GM18498 (cell line): ENCODE results near the gene ZBTB39.
"Not testable (repeated sequence)": the region's sequence is repeated elsewhere in the genome, so short reads cannot be mapped to it uniquely, and the experiment has no call there.

Experiments used
- ATAC-seq: cut with Tn5 transposase; IDR thresholded peaks from one replicate; pipeline ENCODE4 v1.9.1; 2021; ENCODE audit warnings: mild to moderate bottlenecking, moderate library complexity; ENCODE audit not compliant: unreplicated experiment

Gene ZBTB39

DNA sequence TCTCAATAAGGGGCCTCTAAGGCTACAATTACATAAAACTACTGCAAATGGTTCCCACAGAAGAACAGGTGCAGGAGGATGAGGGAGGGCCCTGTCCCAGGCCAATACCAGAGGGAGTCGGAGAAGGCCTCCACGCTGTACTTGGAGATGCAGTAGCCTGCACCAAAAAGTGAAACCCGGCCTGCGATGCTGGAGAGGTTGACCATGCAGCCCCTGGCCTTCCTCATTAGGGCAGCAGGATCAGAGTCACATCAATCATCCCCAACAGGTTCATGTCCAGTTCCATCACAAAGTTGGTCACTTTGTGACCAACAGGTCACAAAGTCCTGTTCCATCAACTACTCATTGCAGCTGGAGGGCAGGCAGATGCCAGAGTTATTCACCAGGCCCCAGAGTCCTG is 23.0 kb downstream of the ZBTB39 start:
- ATAC-seq = no peak

DNA sequence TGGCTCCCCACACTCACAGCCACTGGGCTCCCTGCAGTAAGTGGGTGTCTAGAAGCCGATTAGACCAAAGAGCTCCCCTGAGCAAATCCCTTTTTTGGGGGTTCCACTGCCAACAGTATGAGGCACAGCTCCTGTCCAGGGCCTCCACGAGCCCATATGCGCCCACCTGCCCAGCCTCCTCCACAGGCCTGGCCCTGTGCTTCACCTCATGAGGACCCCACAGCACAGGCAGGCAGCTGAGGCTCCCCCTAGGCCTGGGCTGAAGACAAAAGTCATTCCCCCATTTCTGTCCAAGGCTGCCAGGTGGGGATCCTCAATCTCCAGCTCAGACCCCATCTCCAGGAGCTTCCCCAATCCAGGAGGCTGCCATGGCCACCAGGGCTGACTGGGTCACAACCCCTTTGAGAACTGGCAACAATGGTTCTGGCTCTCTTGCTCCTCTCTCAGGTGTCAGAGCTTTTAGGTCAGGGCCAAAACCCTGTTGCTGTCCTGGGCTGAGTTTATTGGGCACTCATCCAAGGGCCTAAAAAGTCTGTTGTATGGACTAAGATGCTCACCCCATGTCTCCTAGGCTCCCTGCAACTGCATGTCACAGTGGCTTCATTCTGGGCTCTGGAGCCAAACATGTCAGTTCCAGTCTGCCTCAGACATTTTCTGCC is 23.6 kb downstream of the ZBTB39 start:
- ATAC-seq = not testable (repeated sequence)

DNA sequence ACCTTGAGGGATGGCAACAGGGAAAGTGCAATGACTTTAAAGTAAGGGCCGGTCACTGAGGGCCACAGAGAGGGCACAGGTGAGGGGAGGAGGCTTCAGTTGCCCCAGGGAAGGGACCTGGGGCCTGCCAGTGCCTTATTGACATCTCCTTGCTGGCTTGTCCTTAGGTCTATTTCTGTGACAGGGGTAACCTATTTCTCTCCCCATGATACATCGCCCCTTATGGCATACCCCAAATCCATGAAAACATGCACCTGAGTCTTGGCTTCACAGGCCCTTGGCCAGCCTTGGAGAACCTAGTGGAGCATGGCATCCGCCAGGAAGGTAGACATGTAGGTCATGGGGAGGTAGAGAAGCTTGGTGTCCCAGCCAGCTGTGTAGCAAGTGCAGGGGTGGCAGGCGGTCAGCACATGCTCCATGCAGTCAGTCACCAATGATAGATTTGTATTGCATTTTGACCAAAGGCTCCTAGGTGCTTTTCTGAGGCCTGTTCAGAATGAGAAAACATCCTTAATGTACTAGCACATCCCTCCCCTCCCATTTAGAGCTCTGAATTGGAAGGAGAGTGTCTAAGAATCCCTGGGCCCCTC is 25.3 kb downstream of the ZBTB39 start:
- ATAC-seq = no peak

DNA sequence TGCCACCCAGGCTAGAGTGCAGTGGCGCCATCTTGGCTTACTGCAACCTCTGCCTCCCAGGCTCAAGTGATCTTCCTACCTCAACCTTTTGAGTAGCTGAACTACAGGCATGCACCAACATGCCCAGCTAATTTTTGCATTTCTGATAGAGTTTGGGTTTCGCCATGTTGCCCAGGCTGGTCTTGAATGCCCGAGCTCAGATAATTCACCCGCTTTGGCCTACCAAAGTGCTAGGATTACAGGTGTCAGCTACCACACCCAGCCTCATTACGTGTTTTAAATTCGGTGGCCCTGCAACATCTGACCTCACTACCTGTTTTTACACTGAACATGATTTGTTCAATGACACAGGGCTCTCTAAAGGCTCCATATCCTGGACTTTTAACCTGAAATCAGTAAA is 26.1 kb downstream of the ZBTB39 start:
- ATAC-seq = no peak

DNA sequence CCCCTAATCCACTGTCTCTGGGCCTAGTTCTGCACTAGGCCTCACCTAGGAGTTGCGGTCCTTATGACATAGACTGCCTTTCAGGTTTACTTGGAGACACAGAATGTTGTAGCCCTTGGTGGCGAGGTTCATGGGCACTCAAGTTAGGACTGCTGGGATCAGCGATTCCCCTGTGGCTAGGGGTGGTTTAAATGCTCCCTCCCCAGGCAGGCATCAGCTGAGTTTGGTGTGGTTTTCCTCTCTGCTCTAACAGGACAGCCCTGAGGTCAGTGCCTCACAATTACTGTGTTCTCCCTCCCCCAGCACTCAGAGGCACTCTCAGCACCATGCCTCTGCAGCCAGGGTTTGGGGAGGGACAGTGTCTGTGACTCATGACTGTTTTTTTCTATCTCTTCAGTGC is 26.7 kb downstream of the ZBTB39 start:
- no peak for ATAC-seq

DNA sequence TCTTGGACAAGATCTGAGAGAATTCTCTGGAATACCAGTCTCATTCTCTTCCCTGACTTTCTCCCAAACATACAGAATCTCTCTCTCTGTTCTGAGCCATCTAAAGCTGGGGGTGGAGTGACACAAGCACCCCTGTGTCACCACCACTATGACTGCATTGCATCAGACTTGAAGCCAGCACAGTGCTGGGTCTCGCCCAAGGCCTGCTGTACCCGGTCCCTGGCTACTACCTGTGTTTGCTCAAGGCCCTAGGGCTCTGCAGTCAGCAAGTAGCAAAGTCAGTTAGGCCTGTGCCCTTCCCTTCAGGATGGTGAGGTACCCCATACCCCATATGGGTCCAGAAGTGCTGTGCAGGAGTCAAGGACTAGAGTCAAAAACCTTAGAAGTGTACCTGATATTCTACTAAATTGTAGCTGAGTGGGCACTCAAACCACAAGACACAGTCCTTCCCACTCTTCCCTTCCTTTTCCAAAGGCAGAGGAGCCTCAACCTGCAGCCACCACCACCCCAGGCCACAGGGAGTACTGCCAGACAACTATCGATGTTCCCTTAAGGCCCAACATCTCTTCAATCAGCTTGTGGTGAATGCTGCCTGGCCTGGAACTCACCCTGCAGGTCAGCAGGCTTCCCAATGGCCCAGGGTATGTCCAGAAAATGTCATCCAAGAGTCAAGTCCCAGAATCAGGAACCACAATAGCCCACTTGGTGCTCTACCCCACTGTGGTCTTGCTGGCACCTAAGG is 27.8 kb downstream of the ZBTB39 start:
- ATAC-seq = no peak

DNA sequence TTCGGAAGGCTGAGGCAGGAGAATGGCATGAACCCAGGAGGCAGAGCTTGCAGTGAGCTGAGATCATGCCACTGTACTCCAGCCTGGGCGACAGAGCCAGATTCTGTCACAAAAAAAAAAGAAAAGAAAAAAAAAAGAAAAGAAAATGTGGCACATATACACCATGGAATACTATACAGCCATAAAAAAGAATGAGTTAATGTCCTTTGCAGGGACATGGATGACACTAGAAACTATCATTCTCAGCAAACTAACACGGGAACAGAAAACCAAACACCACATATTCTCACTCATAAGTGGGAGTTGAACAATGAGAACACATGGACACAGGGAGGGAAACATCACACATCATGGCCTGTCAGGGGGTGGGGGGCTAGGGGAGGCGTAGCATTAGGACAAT is 29.0 kb downstream of the ZBTB39 start:
- ATAC-seq = not testable (repeated sequence)

DNA sequence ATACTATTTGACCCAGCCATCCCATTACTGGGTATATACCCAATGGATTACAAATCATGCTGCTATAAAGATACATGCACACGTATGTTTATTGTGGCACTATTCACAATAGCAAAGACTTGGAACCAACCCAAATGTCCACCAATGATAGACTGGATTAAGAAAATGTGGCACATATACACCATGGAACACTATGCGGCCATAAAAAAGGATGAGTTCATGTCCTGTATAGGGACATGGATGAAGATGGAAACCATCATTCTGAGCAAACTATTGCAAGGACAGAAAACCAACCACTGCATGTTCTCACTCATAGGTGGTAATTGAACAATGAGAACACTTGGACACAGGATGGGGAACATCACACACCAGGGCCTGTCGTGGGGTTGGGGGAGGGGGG is 32.1 kb downstream of the ZBTB39 start:
- ATAC-seq = not testable (repeated sequence)

DNA sequence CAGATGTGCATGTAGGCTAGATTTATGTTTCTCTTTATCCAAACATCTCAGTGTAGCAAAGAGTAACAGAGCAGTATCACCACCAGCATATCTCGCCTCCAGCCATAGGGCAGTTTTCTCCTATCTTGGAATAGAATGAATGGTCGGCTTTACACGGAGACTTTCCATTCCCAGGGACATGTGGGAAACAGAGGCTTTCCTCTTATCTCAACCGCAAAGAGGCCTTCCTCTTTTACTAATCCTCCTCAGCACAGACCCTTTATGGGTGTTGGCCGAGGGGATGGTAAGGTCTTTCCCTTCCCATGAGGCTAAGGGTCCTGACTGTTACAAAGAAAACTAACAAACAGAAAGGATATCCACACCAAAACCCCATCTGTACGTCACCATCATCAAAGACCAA is 37.4 kb downstream of the ZBTB39 start:
- ATAC-seq = not testable (repeated sequence)

DNA sequence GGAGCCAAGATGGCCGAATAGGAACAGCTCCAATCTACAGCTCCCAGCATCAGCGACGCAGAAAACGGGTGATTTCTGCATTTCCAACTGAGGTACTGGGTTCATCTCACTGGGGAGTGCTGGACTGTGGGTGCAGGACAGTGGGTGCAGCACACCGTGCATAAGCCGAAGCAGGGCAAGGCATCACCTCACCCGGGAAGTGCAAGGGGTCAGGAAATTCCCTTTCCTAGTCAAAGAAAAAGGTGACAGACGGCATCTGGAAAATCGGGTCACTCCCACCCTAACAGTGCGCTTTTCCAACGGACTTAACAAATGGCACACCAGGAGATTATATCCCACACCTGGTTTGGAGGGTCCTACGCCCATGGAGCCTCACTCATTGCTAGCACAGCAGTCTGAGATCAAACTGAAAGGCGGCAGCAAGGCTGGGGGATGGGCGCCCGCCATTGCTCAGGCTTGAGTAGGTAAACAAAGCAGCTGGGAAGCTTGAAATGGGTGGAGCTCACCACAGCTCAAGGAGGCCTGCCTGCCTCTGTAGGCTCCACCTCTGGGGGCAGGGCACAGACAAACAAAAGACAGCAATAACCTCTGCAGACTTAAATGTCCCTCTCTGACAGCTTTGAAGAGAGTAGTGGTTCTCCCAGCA is 40.2 kb downstream of the ZBTB39 start:
- not testable (repeated sequence) for ATAC-seq

DNA sequence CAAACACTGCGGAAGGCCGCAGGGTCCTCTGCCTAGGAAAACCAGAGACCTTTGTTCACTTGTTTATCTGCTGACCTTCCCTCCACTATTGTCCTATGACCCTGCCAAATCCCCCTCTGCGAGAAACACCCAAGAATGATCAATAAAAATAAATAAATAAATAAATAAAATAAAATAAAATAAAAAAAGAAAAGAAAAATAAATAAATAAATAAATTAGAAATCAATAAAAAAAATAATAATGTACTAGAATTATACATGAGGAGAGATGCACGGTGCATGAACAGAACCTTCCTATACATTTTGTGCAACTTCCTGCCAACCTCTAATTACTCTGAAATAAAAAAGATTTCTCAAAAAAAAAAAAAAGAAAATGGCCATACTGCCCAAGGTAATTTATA is 41.2 kb downstream of the ZBTB39 start:
- not testable (repeated sequence) for ATAC-seq

DNA sequence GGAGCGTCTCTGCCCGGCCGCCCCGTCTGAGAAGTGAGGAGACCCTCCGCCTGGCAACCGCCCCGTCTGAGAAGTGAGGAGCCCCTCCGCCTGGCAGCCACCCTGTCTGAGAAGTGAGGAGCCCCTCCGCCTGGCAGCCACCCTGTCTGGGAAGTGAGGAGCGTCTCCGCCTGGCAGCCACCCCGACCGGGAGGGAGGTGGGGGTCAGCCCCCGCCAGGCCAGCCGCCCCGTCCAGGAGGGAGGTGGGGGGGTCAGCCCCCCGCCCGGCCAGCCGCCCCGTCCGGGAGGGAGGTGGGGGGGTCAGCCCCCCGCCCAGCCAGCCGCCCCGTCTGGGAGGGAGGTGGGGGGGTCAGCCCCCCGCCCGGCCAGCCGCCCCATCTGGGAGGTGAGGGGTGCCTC is 42.8 kb downstream of the ZBTB39 start:
- not testable (repeated sequence) for ATAC-seq

DNA sequence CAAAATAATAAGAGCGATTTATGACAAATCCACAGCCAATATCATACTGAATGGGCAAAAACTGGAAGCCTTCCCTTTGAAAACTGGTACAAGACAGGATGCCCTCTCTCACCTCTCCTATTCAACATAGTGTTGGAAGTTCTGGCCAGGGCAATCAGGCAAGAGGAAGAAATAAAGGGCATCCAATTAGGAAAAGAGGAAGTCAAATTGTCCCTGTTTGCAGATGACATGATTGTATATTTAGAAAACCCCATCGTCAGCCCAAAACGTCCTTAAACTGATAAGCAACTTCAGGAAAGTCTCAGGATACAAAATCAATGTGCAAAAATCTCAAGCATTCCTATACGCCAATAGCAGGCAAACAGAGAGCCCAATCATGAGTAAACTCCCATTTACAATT is 44.1 kb downstream of the ZBTB39 start:
- not testable (repeated sequence) for ATAC-seq

DNA sequence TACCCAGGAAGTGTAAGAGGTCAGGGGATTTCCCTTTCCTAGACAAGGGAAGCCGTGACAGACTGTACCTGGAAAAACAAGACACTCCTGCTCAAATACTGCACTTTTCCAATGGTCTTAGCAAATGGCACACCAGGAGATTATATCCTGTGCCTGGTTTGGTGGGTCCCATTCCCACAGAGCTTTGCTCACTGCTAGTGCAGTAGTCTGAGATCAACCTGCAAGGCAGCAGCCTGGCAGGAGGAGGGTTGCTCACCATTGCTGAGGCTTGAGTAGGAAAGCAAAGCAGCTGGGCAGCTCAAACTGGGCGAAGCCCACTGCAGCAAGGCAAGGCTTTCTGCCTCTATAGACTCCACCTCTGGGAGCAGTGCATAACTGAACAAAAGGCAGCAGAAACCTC is 47.9 kb downstream of the ZBTB39 start:
- no peak for ATAC-seq

DNA sequence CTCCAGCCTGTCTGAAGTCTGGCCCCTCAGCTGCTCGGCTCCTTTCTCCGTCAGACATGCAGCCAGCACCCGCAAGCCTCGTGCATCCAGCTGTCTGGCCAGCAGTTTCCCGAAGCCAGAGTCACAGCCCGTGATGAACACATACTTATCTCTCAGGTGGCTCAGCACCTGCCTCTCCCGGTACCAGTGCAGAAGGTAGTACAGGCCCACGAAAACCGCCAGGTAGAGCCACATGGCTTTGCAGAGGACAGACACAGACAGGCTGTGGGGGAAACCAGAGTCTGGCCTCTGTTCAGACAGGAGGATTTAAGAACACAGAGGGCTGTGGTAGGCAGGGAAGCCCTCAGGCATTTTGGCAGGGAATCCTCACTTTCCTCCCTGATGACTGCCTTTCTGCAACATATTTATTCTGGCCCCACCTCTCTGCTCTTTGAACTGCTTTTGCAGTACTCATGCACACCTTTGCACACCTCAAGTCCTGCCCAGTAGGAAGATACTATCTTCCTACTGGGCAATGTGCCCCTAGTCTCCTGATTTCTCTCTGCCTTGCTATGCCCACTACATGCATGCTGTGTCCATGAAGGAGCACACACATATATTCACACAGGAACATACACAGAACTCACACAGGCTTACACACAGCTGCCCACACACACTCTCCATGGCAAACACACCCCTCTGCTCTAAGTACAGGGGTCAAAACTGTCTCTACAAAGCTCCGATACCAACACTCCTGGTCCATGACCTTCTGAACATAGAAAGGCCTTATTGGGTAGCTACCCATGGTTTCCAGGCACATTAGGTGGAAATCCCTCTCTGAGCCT is 48.9 kb downstream of the ZBTB39 start, which contains the start of gene RDH16:
Gene RDH16 (minus strand): TSS at position 380 of the 824 bp plus-strand sequence. CDS start 146 bp downstream, at position 234.
- ATAC-seq = no peak

DNA sequence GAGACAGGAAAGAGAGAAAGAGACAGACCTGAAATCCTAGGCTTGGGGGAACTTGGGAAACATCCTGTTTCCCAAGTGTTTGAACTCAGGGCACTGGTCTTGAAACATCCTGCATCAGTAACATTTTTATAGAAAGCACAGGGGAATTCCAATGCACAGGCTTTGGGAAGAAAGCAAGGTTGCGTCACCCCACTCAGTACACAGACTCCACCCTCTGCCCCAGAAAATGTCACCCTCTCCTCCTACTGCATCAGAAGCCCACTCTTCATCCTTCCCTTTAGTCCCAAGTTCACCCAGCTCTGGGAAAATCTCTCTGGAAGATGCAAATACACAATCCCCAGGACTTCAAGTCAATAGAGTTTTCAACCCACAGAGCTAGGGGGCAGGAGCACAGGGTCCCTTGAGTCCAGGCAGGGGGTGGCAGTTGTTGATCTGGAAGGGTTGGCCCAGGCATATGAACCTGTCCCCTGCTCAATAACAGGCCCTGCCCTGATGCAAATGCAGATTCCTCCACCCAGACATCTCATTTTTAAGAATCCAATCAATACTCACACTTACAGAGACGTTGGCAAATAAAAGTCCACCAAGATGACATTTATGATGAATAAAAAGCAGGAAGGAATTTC is 50.6 kb downstream of the ZBTB39 start:
- no peak for ATAC-seq

DNA sequence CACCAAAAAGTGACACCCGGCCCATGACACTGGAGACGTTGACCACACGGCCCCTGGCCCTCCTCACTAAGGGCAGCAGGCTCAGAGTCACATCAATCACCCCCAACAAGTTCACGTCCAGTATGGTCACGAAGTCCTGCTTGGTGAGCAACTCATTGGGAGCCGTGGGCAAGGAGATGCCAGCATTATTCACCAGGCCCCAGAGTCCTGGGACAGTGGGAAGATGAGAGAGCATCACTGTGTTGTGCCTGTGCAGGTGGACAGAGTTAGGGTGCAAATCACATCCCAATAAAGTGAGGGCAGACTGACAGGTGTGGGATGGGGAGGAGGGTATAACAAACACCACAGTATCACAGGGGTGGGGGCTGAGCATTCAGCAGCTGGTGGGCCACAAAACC is 51.4 kb downstream of the ZBTB39 start:
- ATAC-seq = no peak

DNA sequence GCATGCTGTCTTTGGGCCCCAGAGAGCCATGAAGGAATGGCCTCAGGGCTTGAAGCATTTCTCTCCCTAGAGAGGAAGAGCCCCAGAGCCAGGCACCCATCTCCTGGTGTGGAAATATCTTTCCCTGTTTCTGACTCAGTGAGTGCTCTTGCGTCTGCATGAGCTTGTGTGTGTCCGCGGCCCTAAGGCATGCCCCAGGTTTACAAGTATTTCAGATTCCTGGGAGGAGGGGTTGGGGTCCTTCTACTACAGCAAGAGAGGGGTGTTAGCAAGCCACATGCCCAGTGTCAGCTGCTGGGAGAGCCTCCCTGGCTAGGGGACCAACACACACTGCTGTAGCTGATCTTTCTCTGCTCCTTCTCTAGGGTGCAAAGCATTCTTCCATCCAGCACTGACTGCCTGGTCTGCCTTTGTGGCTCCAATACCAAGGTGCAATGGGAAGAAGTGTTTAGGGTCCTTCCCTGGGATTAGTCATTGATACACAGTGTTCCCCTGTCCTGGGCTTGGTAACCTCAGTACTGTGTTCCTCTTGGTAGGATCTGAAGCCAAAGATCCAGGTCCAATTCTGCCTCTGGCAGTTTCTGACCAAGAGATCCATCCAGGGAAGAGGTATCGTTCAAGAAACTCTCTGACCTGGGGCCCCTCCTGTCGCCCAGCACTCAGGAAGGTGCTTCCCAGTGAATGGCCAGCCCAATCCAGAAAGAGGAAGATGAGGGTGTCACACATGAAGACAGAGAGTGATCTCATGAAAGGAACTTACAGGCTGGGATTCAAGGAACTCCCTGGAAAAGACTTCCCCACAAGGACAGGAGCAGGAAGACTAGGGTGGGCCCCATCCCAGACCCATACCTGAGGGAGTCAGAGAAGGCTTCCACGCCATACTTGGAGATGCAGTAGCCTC is 52.0 kb downstream of the ZBTB39 start:
- no peak for ATAC-seq

DNA sequence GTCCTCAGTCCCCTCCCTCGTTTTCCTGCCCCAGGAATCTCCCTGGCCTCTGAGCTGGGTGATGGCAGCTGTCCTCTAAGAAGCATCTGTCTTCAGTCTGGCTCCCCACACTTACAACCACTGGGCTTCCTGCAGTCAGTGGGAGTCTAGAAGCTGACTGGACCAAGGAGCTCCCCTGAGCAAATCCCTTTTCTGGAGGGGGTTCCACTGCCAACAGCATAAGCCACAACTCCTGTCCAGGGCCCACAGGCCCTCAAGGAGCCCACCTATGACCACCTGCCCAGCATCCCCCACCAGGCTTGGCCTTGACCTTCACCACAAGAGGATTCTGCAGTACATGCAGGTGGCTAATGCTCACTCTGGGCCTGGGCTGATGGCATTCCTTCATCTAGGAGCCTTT is 53.0 kb downstream of the ZBTB39 start:
- no peak for ATAC-seq
